ENCODE data around the gene EXOC3L1. TPM values are rescaled to one million over a fixed set of nuclear protein-coding genes. Genes with fewer than 3 reads are reported as not detected.

The EXOC3L1 gene
- total RNA-seq, 2 experiments from 2014 or later = not detected

DNA sequence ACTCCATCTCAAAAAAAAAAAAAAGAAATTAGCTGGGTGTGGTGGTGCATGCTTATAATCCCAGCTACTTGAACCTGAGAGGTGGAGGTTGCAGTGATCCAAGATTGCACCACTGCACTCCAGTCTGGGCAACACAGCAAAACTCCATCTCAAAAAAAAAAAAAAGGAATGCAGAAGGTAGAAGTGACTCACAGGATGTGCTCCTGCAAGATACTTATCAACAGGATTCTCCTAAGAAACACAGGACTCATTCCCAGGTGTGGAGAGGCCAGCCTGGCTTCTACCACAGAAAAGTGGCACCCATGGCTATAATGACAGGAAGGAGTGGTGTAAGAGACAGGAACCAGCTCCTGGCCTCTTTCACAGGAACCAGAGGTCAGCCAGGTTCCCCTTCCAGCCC is 22.8 kb upstream of the EXOC3L1 start:
- H3K36me3 Mint-ChIP-seq (ENCODE audit: low read depth) = no peaks in the 10 kb centered on the region
- DNase-seq = no peak
- H3K4me3 Mint-ChIP-seq = no peak overlapping the region
- H3K9me3 Mint-ChIP-seq = no peaks in the 10 kb centered on the region
- POLR2A ChIA-PET = interaction anchor here (0.9 to 1.7 kb wide), 3 partner anchors 8 to 19 kb away, joined by 3 to 5 read pairs (median 4); no protein-coding TSS in a partner anchor
- CTCF ChIA-PET = interaction anchor here (0.7 to 1.4 kb wide), 4 partner anchors 15 to 811 kb away, joined by 3 to 5 read pairs (median 3); no protein-coding TSS in a partner anchor
- peaks cover 11% of the 10 kb centered on the region for H3K4me1 Mint-ChIP-seq
- no peak overlapping the region for H3K27ac Mint-ChIP-seq
- H3K27me3 Mint-ChIP-seq = no peaks in the 10 kb centered on the region

DNA sequence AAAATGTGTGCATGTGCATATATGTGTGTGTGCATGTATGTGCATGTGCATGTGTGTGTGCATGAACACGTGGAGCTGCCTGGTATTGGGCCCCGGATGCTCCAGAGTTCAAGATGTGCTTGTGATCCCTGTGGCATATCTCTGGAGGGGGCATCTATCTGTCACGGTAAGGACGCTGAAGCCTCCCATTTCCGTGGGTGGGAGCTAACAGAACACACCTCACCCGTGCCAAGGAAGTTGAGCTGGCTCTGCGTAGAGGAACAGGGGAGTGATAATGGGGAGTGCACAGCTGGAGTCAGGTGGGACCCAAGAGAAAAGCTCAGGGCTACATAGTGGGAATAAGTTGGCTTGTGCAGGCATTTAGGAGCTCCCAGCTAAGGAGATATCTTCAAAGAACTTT is 21.7 kb upstream of the EXOC3L1 start:
- no peaks in the 10 kb centered on the region for H3K36me3 Mint-ChIP-seq (ENCODE audit: low read depth)
- H3K27ac Mint-ChIP-seq = no peak overlapping the region
- H3K4me1 Mint-ChIP-seq = peaks cover 3% of the 10 kb centered on the region
- DNase-seq = no peak
- POLR2A ChIA-PET = no interaction called here
- CTCF ChIA-PET = interaction anchor here (1.1 to 2.4 kb wide), 3 partner anchors 13 to 57 kb away, joined by 3 to 7 read pairs (median 5); partner anchors contain the start of gene ELMO3
- H3K4me3 Mint-ChIP-seq = no peak overlapping the region
- no peaks in the 10 kb centered on the region for H3K9me3 Mint-ChIP-seq
- no peaks in the 10 kb centered on the region for H3K27me3 Mint-ChIP-seq

DNA sequence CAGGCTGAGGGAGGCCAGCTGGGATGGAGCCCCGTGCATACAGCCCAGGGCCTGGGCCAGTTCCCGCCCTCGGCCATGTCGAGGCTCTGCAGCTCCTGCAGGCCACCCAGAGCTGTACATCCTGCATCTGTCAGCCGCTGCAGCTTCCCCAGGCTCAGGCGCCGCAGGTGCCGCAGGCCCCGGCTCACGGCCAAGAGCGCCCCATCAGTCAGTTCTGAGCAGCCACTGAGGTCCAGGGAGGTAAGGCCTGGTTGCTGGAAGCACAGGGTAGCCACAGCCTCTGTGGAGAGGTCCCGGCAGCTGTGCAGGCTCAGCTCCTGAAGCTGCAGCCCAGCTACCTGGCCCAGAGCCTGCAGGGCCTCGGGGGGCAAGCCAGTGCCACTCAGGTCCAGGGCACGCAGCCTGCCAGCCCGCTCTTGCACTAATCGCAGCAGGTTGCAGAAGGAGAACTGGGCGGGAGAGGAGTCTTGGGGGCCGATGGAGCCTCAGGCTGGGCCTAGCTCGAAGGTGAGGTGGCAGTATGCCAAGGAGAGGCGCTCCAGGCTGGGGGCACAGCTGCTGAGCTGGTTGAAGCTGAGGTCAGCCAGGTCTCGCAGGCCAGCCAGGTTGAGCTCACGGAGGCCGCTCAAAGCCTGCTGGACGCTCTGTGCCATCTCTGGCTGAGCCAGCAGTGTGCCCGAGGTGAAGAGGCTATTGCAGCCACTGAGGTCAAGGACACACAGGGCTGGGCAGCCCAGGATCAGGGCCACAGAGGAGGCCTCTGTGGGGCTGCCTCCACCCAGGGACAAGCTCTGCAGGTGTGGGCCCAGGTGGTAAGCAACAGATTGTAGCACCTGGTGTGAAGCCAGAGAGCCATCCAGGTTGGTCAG is 20.4 kb upstream of the EXOC3L1 start:
- ChIA-PET POLR2A (interaction anchor here (1.0 to 3.6 kb wide), 3 partner anchors 13 to 34 kb away, joined by 3 to 14 read pairs (median 9); no protein-coding TSS in a partner anchor), CTCF (interaction anchor here (2.4 kb wide), 1 partner anchor 12 kb away, joined by 7 read pairs; the partner anchor contains the start of gene ELMO3)
- Mint-ChIP-seq H3K4me3 (no peak overlapping the region), H3K27ac (no peak overlapping the region), H3K36me3 (ENCODE audit: low read depth) (peaks cover 8% of the 10 kb centered on the region), H3K27me3 (no peaks in the 10 kb centered on the region), H3K4me1 (no peaks in the 10 kb centered on the region), H3K9me3 (no peaks in the 10 kb centered on the region)
- DNase-seq = no peak

DNA sequence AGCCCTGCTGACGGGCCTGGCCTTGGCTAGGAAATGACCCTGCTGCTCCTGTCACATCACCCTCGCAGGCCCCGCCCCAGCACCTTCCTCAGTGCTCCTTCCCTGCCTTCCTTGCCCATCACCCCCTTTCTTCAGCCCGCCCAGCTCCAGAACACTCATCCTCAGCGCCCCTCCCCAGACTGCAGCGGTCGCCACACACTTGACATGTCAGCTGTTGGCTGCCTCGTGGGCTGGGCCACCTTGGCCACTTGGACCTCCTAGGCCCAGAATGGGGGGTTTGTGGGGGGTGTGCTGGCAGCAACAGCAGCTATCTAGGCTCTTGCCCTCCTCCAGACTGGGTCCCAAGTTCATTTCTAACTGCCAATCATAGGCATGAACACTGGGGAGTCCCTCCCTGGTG is 19.6 kb upstream of the EXOC3L1 start:
- no peaks in the 10 kb centered on the region for H3K27me3 Mint-ChIP-seq
- POLR2A ChIA-PET = interaction anchor here (0.8 to 3.6 kb wide), 5 partner anchors 16 to 35 kb away, joined by 4 to 20 read pairs (median 9); partner anchors contain the start of gene TMEM208
- H3K9me3 Mint-ChIP-seq = no peaks in the 10 kb centered on the region
- no peak overlapping the region for H3K4me3 Mint-ChIP-seq
- H3K4me1 Mint-ChIP-seq = no peaks in the 10 kb centered on the region
- H3K36me3 Mint-ChIP-seq (ENCODE audit: low read depth) = peaks cover 8% of the 10 kb centered on the region
- H3K27ac Mint-ChIP-seq = no peak overlapping the region
- no peak for DNase-seq
- CTCF ChIA-PET = interaction anchor here (0.5 to 2.0 kb wide), 2 partner anchors 12 to 49 kb away, joined by 4 to 6 read pairs; no protein-coding TSS in a partner anchor

DNA sequence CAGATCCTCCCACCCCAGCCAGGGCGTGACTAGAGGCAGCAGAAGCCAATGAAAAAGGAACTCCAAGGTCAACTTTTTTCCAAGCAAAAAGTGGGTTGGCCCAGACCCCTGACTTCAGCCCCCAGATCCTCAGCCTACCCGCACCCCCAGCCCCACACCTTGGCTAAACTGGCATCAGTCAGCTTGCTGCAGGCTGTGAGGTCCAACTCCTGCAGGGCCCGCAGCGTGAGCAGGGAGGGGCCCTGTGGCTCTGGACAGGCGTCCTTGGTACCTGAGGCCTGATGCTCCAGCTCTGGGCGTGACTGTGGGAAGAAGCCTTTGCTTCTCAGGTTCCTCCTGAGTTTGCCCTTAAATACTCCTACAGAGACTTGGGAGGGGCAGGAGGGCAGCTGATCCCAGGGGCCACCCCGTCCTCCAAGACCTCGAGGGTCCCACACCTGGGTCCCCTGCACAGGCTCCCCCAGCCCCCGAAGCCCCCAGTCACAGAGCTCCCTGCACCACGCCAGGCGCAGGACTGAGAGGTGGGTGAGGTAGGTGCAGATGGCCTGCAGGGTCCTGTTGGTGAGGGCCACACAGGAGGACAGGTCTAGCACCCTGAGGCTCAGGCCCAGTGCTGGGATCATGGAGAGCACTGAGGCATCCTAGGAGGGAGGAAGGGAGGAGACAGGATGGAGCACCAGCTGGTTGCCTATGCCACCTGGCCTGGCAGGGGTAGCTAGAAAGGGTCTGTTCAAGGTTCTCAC is 18.4 kb upstream of the EXOC3L1 start:
- H3K27ac Mint-ChIP-seq = no peak overlapping the region
- no peak for DNase-seq
- H3K9me3 Mint-ChIP-seq = no peaks in the 10 kb centered on the region
- H3K27me3 Mint-ChIP-seq = no peaks in the 10 kb centered on the region
- H3K4me1 Mint-ChIP-seq = no peaks in the 10 kb centered on the region
- peaks cover 14% of the 10 kb centered on the region for H3K36me3 Mint-ChIP-seq (ENCODE audit: low read depth)
- POLR2A ChIA-PET = interaction anchor here (0.7 to 3.6 kb wide), 8 partner anchors 9 to 49 kb away, joined by 3 to 20 read pairs (median 4); partner anchors contain the start of gene TMEM208
- H3K4me3 Mint-ChIP-seq = no peak overlapping the region
- CTCF ChIA-PET = interaction anchor here (0.8 to 2.0 kb wide), 2 partner anchors 11 to 19 kb away, joined by 4 to 6 read pairs; partner anchors contain the start of gene TMEM208

DNA sequence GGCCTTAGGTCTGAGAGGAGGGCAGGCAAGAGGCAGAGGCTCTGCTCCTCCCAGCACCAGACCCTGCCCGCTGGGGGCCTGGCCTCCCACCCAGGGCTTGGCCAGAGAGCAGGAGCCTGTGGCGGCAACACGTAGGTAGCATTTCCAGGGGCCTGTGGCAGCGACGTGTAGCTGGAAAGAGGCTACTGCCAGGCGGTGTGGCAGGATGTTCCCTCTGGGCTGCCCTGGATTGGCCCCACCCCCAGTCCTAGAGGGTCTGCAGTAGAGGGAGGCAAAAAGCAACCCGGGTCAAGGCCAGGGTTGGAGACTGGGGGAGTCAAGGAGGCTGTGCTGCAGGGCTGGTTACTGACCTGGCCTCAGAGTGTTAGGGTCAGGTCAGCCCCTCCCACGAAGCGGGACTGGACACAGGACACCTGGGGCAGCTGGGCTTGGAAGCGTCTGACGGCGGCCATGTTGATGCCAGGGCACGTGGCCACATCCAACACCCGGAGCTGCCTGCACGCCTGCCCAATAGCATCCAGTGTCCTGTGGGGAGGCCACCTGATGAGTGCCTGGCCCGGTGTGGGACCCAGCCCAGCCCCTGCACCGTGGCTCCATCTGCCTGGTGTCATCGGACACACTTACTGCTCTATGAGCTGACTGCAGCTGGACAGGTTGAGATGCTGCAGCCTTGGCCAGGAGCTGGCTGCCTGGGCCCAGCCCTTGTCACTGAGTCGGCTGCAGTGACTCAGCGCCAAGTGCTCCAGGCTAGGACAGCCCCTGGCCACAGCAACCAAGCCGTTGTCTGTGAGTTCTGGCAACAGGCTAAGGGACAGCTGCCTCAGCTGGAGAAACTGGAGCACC is 17.5 kb upstream of the EXOC3L1 start:
- ChIA-PET POLR2A (interaction anchor here (0.7 to 3.6 kb wide), 4 partner anchors 10 to 48 kb away, joined by 3 to 20 read pairs (median 8); partner anchors contain the start of gene TMEM208), CTCF (interaction anchor here (2.0 kb wide), 1 partner anchor 10 kb away, joined by 6 read pairs; no protein-coding TSS in a partner anchor)
- Mint-ChIP-seq H3K9me3 (no peaks in the 10 kb centered on the region), H3K27me3 (no peaks in the 10 kb centered on the region), H3K4me3 (no peak overlapping the region), H3K36me3 (ENCODE audit: low read depth) (peaks cover 14% of the 10 kb centered on the region), H3K27ac (no peak overlapping the region), H3K4me1 (no peaks in the 10 kb centered on the region)
- DNase-seq = no peak

DNA sequence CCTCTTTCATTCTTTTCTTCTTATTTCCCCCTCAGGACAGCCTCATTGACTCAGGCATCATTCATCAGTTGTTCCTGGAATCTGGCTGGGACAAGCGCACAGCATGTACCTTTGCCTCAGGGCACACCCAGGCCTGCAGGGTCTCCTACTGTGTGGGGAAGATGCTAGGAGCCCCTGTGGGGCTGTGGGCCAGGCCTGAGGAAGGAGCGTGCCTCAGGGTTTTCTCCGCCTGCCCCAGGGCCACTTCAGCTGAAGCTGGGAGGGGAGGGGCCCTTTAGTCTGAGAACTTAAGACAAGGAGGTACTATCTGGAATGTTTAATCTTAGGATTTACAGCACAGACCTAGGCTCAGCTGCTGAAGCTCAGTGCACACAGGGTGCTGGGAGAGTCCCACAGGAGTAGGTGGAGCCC is 16.9 kb upstream of the EXOC3L1 start:
- Mint-ChIP-seq H3K4me1 (no peaks in the 10 kb centered on the region), H3K27me3 (no peaks in the 10 kb centered on the region), H3K9me3 (no peaks in the 10 kb centered on the region), H3K27ac (no peak overlapping the region), H3K36me3 (ENCODE audit: low read depth) (peaks cover 14% of the 10 kb centered on the region), H3K4me3 (no peak overlapping the region)
- CTCF ChIA-PET = no interaction called here
- POLR2A ChIA-PET = interaction anchor here (1.2 to 3.0 kb wide), 2 partner anchors 10 to 20 kb away, joined by 3 to 20 read pairs; partner anchors contain the start of gene TMEM208
- DNase-seq = no peak

DNA sequence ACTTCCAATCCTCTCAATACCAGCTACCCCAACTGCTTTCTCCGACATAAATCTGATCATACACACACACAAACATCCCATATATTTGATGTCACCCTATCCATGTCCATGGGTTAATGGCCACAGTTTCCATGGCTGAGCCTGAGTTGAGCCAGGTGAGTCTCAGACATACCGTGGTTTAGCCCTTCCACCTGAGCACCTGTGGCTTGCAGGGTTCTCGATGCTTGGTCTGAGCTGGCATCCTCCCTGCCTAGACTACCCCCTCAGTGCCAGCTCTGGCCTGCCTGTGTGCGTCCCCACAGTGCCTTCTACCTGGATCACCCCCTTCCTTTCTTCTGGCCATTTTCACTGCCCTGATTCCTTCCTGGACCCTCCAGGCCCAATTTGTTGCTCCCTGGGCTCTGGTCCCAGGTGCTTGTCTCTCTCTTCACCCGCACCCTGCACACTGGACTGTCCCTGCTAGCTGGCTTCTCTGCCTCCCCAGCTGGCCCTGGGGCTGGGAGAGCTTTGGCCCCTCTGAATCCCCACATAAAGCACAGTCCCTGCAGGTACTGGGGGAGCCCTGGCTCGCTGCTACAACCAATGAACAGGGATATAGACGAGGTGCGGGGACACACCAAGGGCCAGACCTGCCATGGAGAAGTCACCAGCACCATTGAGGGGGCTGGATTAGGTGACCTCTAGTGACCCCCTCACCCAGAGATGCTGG is 16.3 kb upstream of the EXOC3L1 start:
- no peaks in the 10 kb centered on the region for H3K27me3 Mint-ChIP-seq
- CTCF ChIA-PET = no interaction called here
- POLR2A ChIA-PET = no interaction called here
- H3K4me1 Mint-ChIP-seq = no peaks in the 10 kb centered on the region
- H3K9me3 Mint-ChIP-seq = no peaks in the 10 kb centered on the region
- no peak overlapping the region for H3K4me3 Mint-ChIP-seq
- no peak overlapping the region for H3K27ac Mint-ChIP-seq
- H3K36me3 Mint-ChIP-seq (ENCODE audit: low read depth) = peaks cover 15% of the 10 kb centered on the region
- DNase-seq = no peak

DNA sequence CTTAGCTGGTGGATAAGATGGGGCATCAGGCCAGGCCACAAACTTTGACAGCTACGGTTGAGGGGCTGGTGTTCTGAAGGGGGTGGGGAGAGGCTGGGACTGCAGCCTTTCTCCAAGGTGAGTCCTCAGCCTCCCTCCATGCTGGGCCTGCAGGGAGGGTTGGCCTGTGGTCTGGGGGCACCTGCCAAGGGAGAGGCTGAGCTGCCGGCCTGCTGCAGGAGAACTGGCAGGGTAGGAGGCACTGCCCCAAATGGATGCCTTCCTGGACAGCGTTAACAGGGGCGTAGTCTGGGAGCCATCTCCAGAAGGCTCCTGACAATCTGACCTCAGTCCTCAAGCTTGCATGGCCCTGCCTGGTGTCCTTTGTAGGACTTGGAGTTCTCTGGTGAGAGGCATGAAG is 14.1 kb upstream of the EXOC3L1 start:
- Mint-ChIP-seq H3K27me3 (no peaks in the 10 kb centered on the region), H3K36me3 (ENCODE audit: low read depth) (peaks cover 23% of the 10 kb centered on the region), H3K4me3 (no peak overlapping the region), H3K4me1 (no peaks in the 10 kb centered on the region), H3K27ac (no peak overlapping the region), H3K9me3 (no peaks in the 10 kb centered on the region)
- no peak for DNase-seq
- CTCF ChIA-PET = interaction anchor here (0.6 kb wide), 1 partner anchor 31 kb away, joined by 5 read pairs; no protein-coding TSS in a partner anchor
- POLR2A ChIA-PET = interaction anchor here (1.1 to 1.4 kb wide), 2 partner anchors 9 to 20 kb away, joined by 3 to 5 read pairs; no protein-coding TSS in a partner anchor

DNA sequence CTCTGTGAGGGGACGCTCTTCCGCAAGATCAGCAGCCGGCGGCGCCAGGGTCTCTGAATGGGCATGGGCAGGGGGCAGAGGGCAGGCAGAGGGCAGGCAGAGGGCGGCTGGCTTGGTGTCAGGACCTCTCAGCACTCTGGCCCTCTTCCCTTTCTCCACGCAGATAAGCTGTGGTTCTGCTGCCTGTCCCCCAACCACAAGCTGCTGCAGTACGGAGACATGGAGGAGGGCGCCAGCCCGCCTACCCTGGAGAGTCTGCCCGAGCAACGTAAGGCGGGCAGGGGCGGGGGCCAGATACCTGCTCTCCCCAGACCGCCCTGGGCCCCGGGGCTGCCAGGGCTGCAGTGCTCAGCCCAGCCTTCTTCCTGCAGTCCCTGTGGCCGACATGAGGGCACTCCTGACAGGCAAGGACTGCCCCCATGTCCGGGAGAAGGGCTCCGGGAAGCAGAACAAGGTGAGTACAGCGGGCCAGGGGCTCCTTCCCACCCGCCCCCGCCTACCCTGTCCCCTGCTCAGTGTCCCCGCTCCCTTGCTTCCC is 13.1 kb upstream of the EXOC3L1 start:
- ChIA-PET POLR2A (interaction anchor here (0.5 to 1.2 kb wide), 4 partner anchors 10 to 23 kb away, joined by 3 read pairs; partner anchors contain the start of gene E2F4), CTCF (no interaction called here)
- Mint-ChIP-seq H3K4me1 (peaks cover 3% of the 10 kb centered on the region), H3K9me3 (no peaks in the 10 kb centered on the region), H3K4me3 (no peak overlapping the region), H3K27me3 (no peaks in the 10 kb centered on the region), H3K36me3 (ENCODE audit: low read depth) (peaks cover 29% of the 10 kb centered on the region), H3K27ac (no peak overlapping the region)
- no peak for DNase-seq

DNA sequence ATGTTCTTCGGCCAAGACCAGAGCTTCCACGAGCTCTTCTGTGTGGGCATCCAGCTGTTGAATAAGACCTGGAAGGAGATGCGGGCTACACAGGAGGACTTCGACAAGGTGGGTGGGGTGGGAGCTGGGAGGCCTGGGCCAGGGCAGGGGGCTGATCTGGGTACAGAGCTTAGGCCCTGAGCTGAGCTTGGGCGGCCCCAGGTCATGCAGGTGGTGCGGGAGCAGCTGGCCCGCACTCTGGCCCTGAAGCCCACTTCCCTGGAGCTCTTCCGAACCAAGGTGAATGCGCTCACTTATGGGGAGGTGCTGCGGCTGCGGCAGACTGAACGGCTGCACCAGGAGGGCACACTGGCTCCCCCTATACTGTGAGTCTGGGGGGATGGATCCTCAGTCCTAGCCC is 12.5 kb upstream of the EXOC3L1 start:
- H3K36me3 Mint-ChIP-seq (ENCODE audit: low read depth) = peaks cover 34% of the 10 kb centered on the region
- ChIA-PET POLR2A (interaction anchor here (0.5 to 1.2 kb wide), 4 partner anchors 10 to 24 kb away, joined by 3 read pairs; partner anchors contain the start of gene E2F4), CTCF (no interaction called here)
- H3K9me3 Mint-ChIP-seq = no peaks in the 10 kb centered on the region
- H3K27me3 Mint-ChIP-seq = no peaks in the 10 kb centered on the region
- peaks cover 3% of the 10 kb centered on the region for H3K4me1 Mint-ChIP-seq
- DNase-seq = no peak
- H3K4me3 Mint-ChIP-seq = no peak overlapping the region
- no peak overlapping the region for H3K27ac Mint-ChIP-seq
